Measurements from ENCODE around the gene USH2A. TPM values are rescaled to one million over a fixed set of nuclear protein-coding genes. Genes with fewer than 3 reads are reported as not detected.

USH2A gene
- total RNA-seq, 1 experiment from 2014 or later = not detected

DNA sequence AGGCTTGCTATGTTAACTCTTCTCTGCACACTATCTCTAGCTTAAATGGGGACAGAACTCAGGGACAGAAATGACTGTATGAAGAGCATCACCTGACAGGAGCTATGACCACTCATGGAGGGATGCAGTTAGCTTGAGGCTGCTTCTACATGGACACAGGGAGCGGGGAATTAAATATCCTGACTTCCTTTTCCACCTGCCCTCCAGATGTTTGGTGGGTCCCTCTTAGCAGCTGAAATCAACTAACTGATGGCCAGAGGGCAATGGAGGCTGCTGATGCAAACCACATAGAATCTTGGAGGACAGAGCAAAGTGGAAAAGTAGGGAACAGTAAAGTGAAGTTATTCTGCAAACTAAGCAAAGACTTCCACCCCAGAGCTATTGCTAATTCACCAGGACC is 214.1 kb downstream of the USH2A start:
- POLR2A ChIA-PET (ENCODE audit: low non-redundant PET) = no interaction called here
- Histone ChIP-seq H3K9me3 (ENCODE audit: low read depth, low read length, poor library complexity, severe bottlenecking) (no peaks in the 10 kb centered on the region), H3K36me3 (ENCODE audit: insufficient read depth, low read length, poor library complexity, severe bottlenecking) (no peaks in the 10 kb centered on the region), H3K4me3 (ENCODE audit: low read depth, low read length, poor library complexity, severe bottlenecking) (no peak overlapping the region), H3K4me1 (ENCODE audit: insufficient read depth, low read length, poor library complexity, severe bottlenecking) (no peaks in the 10 kb centered on the region), H3K27ac (ENCODE audit: low read depth, low read length, poor library complexity, severe bottlenecking) (no peak overlapping the region), H3K27me3 (replicated peaks; ENCODE audit: insufficient read depth, low read depth, low read length, poor library complexity) (peaks cover 23% of the 10 kb centered on the region)
- no TSS peak for BruUV-seq (replicated peaks)
- intact Hi-C loops (cut with micrococcal nuclease; ENCODE audit: unreplicated experiment) = no loop called here
- DNase-seq (ENCODE audit: low spot score) = no peak
- CTCF ChIA-PET = no interaction called here
- TF ChIP-seq, protein P1, sequence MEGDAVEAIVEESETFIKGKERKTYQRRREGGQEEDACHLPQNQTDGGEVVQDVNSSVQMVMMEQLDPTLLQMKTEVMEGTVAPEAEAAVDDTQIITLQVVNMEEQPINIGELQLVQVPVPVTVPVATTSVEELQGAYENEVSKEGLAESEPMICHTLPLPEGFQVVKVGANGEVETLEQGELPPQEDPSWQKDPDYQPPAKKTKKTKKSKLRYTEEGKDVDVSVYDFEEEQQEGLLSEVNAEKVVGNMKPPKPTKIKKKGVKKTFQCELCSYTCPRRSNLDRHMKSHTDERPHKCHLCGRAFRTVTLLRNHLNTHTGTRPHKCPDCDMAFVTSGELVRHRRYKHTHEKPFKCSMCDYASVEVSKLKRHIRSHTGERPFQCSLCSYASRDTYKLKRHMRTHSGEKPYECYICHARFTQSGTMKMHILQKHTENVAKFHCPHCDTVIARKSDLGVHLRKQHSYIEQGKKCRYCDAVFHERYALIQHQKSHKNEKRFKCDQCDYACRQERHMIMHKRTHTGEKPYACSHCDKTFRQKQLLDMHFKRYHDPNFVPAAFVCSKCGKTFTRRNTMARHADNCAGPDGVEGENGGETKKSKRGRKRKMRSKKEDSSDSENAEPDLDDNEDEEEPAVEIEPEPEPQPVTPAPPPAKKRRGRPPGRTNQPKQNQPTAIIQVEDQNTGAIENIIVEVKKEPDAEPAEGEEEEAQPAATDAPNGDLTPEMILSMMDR (conservative IDR thresholded peaks at IDR 0.05; ENCODE audit: low read depth, low read length) = no peak
- TF ChIP-seq EZH2 (IDR thresholded peaks at IDR 0.05; ENCODE audit: borderline replicate concordance, low read depth, low read length, poor library complexity, severe bottlenecking) = no peak

DNA sequence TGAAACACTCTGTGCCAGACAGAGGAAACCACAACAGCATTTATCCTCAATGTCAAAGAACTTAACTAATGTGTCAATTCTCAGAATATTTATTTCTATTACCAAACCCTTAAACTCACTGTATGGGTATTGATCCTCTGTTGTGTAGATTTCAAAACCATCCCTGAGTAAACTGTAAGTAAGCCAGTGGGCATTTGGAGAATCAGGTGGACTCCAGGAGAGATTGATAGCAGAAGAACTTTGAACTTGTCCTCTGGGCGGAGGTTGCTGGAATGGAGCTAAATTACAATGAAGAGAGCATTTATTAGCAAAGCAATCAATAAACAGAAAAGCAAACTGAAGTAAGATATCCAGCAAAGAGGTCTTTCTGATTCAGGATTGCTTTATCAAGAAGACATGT is 216.1 kb downstream of the USH2A start:
- no peak overlapping the region for H3K27ac ChIP-seq (ENCODE audit: low read depth, low read length, poor library complexity, severe bottlenecking)
- no peaks in the 10 kb centered on the region for H3K4me1 ChIP-seq (ENCODE audit: insufficient read depth, low read length, poor library complexity, severe bottlenecking)
- ChIA-PET CTCF (interaction anchor here (0.7 kb wide), 1 partner anchor 14 kb away, joined by 3 read pairs; no protein-coding TSS in a partner anchor), POLR2A (ENCODE audit: low non-redundant PET) (no interaction called here)
- TF ChIP-seq, protein P1 (conservative IDR thresholded peaks at IDR 0.05; ENCODE audit: low read depth, low read length) = no peak
- no peak for TF ChIP-seq EZH2 (IDR thresholded peaks at IDR 0.05; ENCODE audit: borderline replicate concordance, low read depth, low read length, poor library complexity, severe bottlenecking)
- peaks cover 14% of the 10 kb centered on the region for H3K27me3 ChIP-seq (replicated peaks; ENCODE audit: insufficient read depth, low read depth, low read length, poor library complexity)
- BruUV-seq (replicated peaks) = no TSS peak
- no peaks in the 10 kb centered on the region for H3K9me3 ChIP-seq (ENCODE audit: low read depth, low read length, poor library complexity, severe bottlenecking)
- DNase-seq (ENCODE audit: low spot score) = no peak
- H3K36me3 ChIP-seq (ENCODE audit: insufficient read depth, low read length, poor library complexity, severe bottlenecking) = no peaks in the 10 kb centered on the region
- H3K4me3 ChIP-seq (ENCODE audit: low read depth, low read length, poor library complexity, severe bottlenecking) = no peak overlapping the region
- intact Hi-C loops (cut with micrococcal nuclease; ENCODE audit: unreplicated experiment) = no loop called here

DNA sequence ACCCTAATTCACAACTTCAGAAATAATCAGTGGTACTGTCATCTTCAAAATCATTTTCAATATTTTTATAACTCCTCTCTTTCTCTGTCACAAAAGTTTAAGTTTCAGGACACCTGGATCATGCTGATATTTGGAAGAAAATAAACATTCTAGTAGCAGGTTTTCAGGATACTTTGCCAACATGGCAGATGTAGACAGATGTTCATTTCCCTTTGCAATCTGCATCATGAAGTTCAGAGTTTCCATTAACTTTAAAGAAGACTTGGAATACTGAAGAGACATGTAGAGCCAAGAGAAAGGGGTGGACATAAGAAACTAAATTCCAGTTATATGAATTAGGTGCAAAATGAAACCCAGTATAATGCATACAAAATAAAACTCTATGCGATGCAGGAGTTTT is 218.1 kb downstream of the USH2A start:
- intact Hi-C loops (cut with micrococcal nuclease; ENCODE audit: unreplicated experiment) = no loop called here
- ChIA-PET POLR2A (ENCODE audit: low non-redundant PET) (no interaction called here), CTCF (no interaction called here)
- H3K27me3 ChIP-seq (replicated peaks; ENCODE audit: insufficient read depth, low read depth, low read length, poor library complexity) = peaks cover 12% of the 10 kb centered on the region
- DNase-seq (ENCODE audit: low spot score) = no peak
- TF ChIP-seq, protein P1 (conservative IDR thresholded peaks at IDR 0.05; ENCODE audit: low read depth, low read length) = no peak
- TF ChIP-seq EZH2 (IDR thresholded peaks at IDR 0.05; ENCODE audit: borderline replicate concordance, low read depth, low read length, poor library complexity, severe bottlenecking) = no peak
- H3K27ac ChIP-seq (ENCODE audit: low read depth, low read length, poor library complexity, severe bottlenecking) = no peak overlapping the region
- no peaks in the 10 kb centered on the region for H3K4me1 ChIP-seq (ENCODE audit: insufficient read depth, low read length, poor library complexity, severe bottlenecking)
- no peaks in the 10 kb centered on the region for H3K9me3 ChIP-seq (ENCODE audit: low read depth, low read length, poor library complexity, severe bottlenecking)
- no peak overlapping the region for H3K4me3 ChIP-seq (ENCODE audit: low read depth, low read length, poor library complexity, severe bottlenecking)
- BruUV-seq (replicated peaks) = no TSS peak
- H3K36me3 ChIP-seq (ENCODE audit: insufficient read depth, low read length, poor library complexity, severe bottlenecking) = no peaks in the 10 kb centered on the region

Measured in A673 (cell line).